GM19324 (cell line): Measurements from ENCODE around the gene EIF1.
"Not testable (repeated sequence)": the region's sequence is repeated elsewhere in the genome, so short reads cannot be mapped to it uniquely, and the experiment has no call there.

Experiments used
- ATAC-seq: cut with Tn5 transposase; IDR thresholded peaks from one replicate; pipeline ENCODE4 v1.9.1; 2021; ENCODE audit warnings: mild to moderate bottlenecking, moderate library complexity; ENCODE audit not compliant: unreplicated experiment, low FRiP score

The EIF1 gene

DNA sequence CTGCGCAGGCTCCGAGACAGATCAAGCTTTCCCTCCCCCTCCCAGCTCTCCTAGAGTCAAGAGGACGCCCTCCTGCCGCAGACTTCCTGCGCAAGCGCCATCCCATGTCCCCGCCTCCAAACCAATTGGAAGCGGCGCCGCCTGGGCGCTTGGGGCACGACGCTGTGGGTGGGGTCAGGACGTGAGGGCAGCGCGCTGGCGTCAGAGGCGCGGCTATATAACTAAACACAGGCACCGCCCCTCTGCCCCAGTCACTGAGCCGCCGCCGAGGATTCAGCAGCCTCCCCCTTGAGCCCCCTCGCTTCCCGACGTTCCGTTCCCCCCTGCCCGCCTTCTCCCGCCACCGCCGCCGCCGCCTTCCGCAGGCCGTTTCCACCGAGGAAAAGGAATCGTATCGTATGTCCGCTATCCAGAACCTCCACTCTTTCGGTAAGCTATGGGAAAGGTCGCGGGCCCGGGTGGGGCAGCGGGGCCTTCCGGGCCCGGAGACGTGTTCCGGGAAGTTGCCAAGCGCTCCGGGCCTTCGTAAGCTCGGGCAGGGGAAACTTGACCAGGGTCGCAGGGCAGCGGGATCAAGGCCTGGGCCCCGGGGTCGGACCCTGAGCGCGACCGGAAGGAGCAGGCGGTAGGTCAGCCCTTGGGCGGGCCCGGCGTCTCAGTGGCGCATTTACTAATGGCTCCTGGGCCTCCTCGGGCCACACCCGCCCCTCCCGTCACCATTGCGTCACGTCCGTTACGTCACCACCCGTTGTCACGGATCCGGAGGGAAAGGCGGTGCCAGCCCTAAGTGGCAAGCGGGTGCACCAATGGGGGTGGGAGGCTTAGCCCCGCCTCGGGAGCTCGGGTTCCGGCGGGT is at the start of gene EIF1:
Gene EIF1, plus strand, starts transcription at position 245 of the 856 bp plus-strand sequence. Its CDS starts 154 bp downstream, at position 399.
- peak; percentile 89 for ATAC-seq

DNA sequence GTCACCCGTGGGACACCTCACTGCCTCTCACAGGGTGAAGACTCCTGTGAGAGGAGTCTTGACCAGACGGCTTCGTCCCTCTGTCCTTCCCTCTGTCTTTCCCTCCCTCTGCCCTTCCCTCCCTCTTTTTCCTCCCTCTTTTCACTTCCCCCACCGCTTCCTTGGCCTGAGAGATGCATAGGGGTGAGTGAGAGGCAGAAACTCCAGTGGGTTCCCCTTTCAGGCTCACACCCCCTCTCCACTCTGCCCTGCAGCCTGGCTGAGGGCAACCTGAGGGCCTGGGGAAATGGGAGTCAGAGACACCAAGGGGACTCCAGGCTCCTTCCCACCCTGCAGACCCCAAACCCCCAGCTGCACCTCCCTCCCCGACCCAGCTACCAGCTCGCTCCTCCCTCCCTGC is 49.7 kb upstream of the EIF1 start:
- ATAC-seq: no peak

DNA sequence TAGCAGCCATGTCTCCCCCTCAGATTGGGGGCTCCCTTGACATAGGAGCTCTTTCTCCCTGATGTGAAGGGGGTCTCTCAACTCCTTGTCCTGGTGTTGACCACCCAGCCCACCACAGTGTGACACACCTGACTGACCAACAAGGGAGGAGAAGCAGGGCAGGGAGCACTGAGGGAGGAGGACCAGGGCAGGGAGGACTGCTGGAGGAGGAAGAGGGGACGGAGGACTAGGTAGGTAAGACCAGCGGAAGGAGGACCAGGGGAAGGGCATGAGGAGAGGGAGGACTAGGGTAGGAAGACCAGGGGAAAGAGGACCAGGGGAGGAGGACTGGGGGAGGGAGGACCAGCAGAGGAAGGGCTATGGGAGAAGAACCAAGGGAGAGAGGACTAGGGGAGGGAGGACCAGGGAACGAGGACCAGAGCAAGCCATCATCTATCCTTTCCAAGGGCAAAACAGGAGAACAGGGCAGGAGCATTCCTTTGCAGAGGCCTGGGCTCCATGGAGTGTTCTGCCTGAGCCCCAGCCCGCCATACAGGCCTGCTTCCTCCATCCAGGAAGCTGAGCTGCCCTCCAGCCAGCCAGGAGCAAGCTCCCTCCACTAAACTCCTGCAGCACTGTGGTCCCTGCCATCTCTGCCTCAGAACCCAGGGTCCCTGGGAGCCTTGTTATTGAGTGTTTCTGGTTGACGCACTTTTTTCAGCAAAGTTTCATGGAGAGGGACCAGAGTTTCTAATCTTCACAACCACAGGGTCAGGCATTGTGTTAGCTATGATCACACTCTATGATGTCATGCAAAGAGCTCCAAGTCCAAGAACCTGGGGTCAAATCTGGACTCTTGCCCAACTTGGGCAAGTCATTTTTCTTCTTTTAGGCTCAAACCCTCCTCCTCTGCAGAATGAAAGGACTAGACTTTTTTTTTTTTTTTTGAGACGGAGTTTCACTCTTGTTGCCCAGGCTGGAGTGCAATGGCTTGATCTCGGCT is 48.9 kb upstream of the EIF1 start:
- no peak for ATAC-seq

DNA sequence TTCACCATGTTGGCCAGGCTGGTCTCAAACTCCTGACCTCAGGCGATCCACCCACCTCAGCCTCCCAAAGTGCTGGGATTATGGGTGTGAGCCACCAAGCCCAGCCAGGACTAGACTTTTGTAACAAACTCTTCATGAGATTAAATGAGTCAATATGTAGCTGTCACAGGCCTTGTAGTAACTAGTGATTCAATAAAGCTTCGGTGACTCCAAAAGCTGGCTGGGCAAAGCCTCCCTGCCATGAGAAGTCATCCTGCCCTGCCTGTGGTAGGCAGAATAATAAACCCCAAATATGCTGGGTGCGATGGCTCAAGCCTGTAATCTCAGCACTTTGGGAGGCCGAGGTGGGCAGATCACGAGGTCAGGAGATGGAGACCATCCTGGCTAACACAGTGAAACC is 48.1 kb upstream of the EIF1 start:
- not testable (repeated sequence) for ATAC-seq

- no peak for ATAC-seq
Observed at GRCh38 chr17:41642252-41643156, 46.2 kb upstream of the EIF1 start.

DNA sequence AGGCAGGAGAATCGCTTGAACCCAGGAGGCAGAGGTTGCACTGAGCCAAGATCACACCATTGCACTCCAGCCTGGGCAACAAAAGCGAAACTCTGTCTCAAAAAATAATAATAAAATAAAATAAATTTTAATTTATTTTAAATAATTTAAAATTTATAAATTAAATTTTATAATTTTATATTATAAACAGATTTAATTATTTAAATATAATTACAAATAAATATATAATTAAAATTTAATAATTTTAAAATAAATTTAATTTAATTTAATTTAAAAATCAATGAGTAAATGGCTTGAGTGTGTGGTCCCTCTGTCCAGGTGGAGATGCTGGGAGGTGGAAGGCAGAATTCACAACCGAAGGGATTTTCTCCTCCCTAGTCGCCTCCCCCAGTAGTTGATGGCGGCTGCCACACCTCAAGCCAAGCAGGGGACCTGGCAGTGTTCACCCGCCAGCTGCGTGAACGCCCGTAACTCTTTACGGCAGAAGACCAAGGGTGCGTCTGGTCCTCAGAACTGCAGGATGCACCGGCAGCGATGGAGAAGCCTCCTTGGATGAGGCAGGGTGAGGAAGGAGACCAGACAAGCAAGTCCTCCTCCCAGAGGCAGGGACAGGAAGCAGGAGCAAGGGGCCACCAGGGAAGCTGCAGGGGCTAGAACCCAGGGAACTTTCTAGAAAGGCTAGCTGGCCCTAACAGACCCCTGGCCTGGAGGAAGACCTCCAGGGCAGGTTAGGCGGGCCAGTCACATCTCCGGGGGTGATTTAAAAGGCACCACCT is 41.5 kb upstream of the EIF1 start:
- ATAC-seq: no peak

GRCh38 chr17:41647940-41648410 is 40.7 kb upstream of the EIF1 start:
- peak; percentile 53 for ATAC-seq

DNA sequence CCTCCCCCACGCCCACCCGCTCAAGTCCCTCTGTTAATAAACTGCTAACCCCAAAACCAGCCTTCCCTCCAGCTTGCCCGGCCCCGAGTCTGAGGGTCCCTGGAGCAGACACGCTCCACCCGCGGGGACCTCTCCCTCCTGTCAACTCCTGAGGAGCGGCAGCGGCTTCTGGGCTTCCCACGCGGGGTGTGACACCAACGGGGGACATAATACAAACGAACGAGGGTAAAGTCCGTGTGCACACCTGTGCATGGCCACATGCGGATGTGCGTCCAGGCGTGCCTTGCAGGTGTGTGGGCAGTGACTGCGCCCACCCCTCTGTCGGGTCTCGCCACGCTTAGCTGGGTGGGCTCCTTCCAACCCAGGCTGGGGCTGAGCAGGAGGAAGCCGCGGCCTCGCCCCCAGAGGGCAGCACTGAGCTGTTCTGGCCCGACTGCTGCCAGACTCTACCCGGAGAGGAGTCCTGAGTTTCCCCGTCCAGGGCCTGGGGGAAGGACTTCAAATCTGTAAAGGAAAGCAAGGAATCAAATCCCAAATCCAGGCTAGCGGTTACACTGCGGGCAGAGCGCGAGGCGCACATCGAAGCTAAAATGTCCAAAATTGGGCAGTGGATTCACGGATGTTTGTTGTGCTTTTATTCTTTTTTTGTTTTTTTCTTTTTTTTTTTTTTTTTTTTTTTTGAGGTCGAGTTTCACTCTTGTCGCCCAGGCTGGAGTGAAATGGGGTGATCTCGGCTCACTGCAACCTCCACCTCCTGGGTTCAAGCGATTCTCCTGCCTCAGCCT is 40.1 kb upstream of the EIF1 start:
- no peak for ATAC-seq

GRCh38 chr17:41649923-41650519 is 38.7 kb upstream of the EIF1 start:
- ATAC-seq: no peak

DNA sequence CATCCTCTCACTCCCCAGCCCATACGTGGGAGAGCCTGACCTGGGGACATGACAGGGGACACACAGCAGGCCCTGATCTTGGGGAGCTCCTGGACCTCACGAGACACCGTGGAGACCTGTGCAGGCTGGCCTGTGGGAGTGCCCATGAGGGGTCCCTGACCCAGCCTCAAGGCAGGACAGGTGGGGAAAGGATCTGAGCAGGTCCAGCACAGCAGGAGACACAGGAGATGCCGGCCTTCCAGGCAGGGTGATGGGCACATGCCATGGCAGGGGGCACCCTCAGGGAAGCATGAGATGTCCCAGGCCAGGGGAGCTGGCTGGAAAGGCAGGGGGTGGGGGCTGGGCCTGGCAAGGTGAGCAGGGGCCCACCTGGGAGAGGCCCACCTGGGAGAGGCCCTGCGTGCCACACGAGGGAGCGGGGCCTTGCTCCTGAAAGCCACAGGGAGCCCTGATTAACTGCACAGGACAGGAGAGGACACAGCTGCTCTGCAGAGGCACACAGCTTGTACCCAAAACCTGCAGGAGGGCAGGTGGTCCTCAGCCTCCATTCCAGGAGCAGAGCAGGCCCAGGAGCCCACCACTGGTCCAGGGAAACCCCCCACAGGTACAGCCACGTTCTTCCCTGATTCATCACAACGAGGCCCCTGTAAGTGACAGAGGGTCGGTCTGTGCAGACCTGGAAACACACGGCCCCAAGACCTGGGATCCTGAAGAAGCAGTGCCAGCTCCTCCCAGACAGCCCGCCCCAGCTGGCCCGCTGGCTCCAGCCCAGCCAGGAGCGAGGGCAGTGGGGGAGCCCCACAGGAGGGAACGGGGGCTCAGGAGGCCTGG is 37.7 kb upstream of the EIF1 start:
- ATAC-seq: no peak

- ATAC-seq: no peak
Observed at GRCh38 chr17:41651625-41652460, 36.8 kb upstream of the EIF1 start.

DNA sequence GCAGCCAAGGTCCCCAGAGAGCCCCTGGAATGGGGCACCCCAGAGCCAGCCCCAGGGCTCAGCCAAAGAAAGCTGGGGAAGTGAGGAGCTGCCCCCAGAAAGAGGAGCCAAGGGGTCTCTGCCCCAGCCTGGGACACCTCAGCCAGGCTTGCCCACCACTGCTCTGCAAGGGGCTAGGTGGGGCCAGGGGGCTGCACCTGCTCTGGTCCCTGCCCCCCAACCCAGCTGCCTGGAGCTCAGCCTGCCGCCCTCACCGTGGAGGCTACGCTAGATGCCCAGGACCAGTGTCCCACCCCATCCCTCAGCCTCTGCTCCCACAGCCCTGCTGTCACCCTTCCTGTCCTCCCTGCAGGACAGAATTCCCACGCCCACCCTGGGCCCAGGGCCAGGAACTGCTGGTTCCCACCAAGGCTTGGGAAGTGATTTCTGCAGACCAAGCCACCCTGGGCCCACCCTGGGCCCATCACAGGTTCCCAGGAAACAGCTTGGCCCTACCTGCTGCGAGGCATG is 36.2 kb upstream of the EIF1 start:
- ATAC-seq: no peak

GRCh38 chr17:41653421-41653820 is 35.3 kb upstream of the EIF1 start:
- ATAC-seq: no peak

- no peak for ATAC-seq
Observed at GRCh38 chr17:41653892-41654677, 34.6 kb upstream of the EIF1 start.
